Neural cell (in vitro differentiated cells): ENCODE measurements around the gene FAM193A.

Source experiments
- CTCF ChIP-seq: fragments of 450-650 bp; IDR thresholded peaks from 2 replicates; pipeline ENCODE4 v1.5.1; 2014; ENCODE audit warnings: antibody characterized with exemption, mild to moderate bottlenecking, moderate library complexity; ENCODE audit not compliant: poor library complexity, severe bottlenecking
- EP300 ChIP-seq: fragments of 450-650 bp; conservative IDR thresholded peaks from 2 replicates; pipeline ENCODE4 v1.6.1; 2014; ENCODE audit warnings: antibody characterized with exemption, mild to moderate bottlenecking, moderate library complexity; ENCODE audit not compliant: poor library complexity, severe bottlenecking
- EZH2 ChIP-seq: fragments of 200-600, 300-800 bp; shearing (Covaris generic), sonication (generic); IDR thresholded peaks from 2 replicates; pipeline ENCODE4 v1.6.1; 2014; ENCODE audit warnings: antibody characterized with exemption, low read length, borderline replicate concordance, mild to moderate bottlenecking; ENCODE audit not compliant: insufficient read depth, poor library complexity, severe bottlenecking
- MXI1 ChIP-seq: fragments of 450-650 bp; conservative IDR thresholded peaks from 2 replicates; pipeline ENCODE4 v1.6.1; 2014; ENCODE audit warnings: antibody characterized with exemption, mild to moderate bottlenecking; ENCODE audit not compliant: poor library complexity, severe bottlenecking
- POLR2AphosphoS5 ChIP-seq: IDR thresholded peaks from 2 replicates; pipeline ENCODE4 v1.6.1; 2012
- RAD21 ChIP-seq: fragments of 450-650 bp; conservative IDR thresholded peaks from 2 replicates; pipeline ENCODE4 v1.6.1; 2014; ENCODE audit warnings: antibody characterized with exemption, mild to moderate bottlenecking, moderate library complexity
- REST ChIP-seq: IDR thresholded peaks from 2 replicates; pipeline ENCODE4 v1.6.1; 2012; ENCODE audit warnings: borderline replicate concordance
- SMC3 ChIP-seq: fragments of 450-650 bp; conservative IDR thresholded peaks from 2 replicates; pipeline ENCODE4 v1.6.1; 2014; ENCODE audit warnings: antibody characterized with exemption, mild to moderate bottlenecking, moderate library complexity; ENCODE audit not compliant: poor library complexity
- TAF1 ChIP-seq: IDR thresholded peaks from 2 replicates; pipeline ENCODE4 v1.6.1; 2012; ENCODE audit warnings: low read depth

GRCh38 chr4:2545321-2546013 is 9.0 kb downstream of the FAM193A start:
- TF ChIP-seq CTCF (no peak), EZH2 (no peak), POLR2AphosphoS5 (no peak), EP300 (no peak), REST (no peak), SMC3 (no peak), MXI1 (no peak), RAD21 (no peak), TAF1 (no peak)
